ENCODE measurements around the gene ERRFI1.

- TF ChIP-seq CTCF (IDR thresholded peaks at IDR 0.05; ENCODE audit: borderline replicate concordance, extremely low read depth, low read length, poor library complexity, severe bottlenecking) (no peak), EZH2 (IDR thresholded peaks at IDR 0.05; ENCODE audit: borderline replicate concordance, low read depth, low read length, severe bottlenecking) (no peak)
Measured at GRCh38 chr1:8061673-8062386, 35.7 kb upstream of the ERRFI1 start.

Data from DND-41 (cell line).